ENCODE data around the gene EVC2.

The EVC2 gene

DNA sequence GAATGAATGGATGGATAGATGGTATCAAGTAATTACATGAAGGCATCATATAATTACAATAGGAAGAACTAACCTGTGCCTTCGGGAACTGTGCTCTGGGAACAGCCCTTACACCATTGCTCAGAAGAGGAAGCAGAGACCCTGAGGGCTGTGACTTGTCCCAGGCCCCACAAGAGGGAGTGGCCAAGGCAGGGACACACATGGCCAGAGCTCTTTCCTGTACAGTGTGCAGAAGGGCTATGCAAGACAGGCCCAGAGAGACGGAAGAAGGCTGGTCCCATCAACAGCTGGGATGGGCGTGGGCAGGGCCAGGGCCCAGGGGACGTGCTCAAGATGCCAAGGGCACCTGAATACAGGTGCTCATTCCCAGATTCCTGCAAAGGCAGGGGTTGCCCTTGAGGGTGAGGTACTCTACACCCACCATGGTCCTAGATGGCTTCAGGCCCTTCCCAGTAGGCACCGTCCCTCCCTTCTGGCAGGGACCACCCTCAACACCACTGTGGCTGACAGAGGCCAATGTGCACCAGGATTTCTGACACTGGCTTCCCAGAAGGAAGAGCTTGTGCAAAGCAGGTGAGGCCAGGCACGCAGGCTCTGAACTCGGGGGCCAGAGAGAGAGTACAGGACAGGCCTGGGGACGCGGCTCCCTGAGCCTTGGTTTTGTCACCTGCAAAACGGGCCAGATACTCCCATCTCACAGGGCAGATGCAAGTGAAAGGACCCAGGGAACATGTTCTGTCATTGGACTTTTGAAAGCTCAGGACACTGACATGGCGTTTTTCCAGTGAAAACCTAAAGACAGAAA, 1.7 kb downstream of the EVC2 start:
- peaks cover 4 to 48% (median 16%) of the 10 kb centered on the region in 5 experiments for H3K27me3 ChIP-seq (replicated peaks in 2 of 5; ENCODE audit: control insufficient read depth in 4 of 5, insufficient read depth in 5 of 5, low read length in 4 of 5)
- H3K4me3 ChIP-seq (ENCODE audit: control insufficient read depth in 1 of 7, extremely low read depth in 1 of 7, insufficient read depth in 4 of 7, low read depth in 2 of 7, low read length in 6 of 7) = no peak overlapping the region
- POLR2A ChIA-PET = no interaction called here
- H3K27ac ChIP-seq (ENCODE audit: insufficient read depth in 1 of 2, low read depth in 1 of 2, low read length in 2 of 2, poor library complexity in 1 of 2, severe bottlenecking in 2 of 2) = no peak overlapping the region
- 98% methylated on average over 10 of the region's 11 CpGs for WGBS (ENCODE audit: insufficient coverage)
- H3K36me3 ChIP-seq (ENCODE audit: control insufficient read depth in 4 of 4, insufficient read depth in 4 of 4, low read length in 3 of 4) = peaks cover 0 to 4% (median under 1%) of the 10 kb centered on the region in 4 experiments
- CTCF ChIA-PET = interaction anchor here (1.5 kb wide), 1 partner anchor 78 kb away, joined by 3 read pairs; no protein-coding TSS in a partner anchor
- peaks cover 0 to 32% (median 19%) of the 10 kb centered on the region in 4 experiments for H3K4me1 ChIP-seq (ENCODE audit: control extremely low read depth in 1 of 4, control insufficient read depth in 4 of 4, insufficient read depth in 4 of 4, low read length in 3 of 4)
- peaks cover 0 to 8% (median 0%) of the 10 kb centered on the region in 5 experiments for H3K9me3 ChIP-seq (ENCODE audit: control extremely low read depth in 1 of 5, control insufficient read depth in 4 of 5, insufficient read depth in 2 of 5, low read depth in 1 of 5, low read length in 4 of 5)
- peak in 1 of 3 donors; percentile 14 for DNase-seq

DNA sequence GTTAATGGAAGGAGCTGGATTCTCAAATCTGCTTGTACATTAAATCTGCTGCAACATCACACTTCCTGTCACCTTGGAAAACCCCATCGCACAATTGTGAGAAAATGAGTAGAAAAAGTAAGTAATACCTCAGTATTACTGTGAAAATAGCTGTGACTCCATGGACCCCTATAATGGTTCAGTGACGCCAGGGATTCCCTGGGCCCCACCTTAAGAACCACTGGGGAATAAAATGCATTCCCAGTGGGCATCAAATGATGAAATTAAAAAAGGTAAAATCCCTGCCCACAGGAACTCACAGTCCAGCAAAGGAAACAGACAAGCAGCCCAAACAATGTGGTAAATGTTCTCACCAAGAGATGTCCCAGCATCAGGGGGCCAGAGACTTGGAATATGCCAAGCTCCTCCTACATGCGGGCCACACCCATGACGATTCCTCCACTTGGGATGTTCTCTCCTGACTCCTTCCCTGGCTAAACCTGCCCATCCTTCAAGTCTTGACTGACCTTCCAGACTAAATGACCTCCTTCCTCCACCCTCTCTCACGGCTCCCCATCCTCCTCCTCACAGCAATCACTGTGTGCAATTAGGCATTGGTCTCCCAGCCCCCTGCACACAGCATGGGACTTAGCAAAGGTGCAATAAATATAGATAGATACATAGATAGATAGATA, 2.6 kb downstream of the EVC2 start:
- 78% methylated on average over 3 of the region's 5 CpGs for WGBS (ENCODE audit: insufficient coverage)
- CTCF ChIA-PET = no interaction called here
- Histone ChIP-seq H3K4me3 (ENCODE audit: control insufficient read depth in 1 of 7, extremely low read depth in 1 of 7, insufficient read depth in 4 of 7, low read depth in 2 of 7, low read length in 6 of 7) (no peak overlapping the region), H3K36me3 (ENCODE audit: control insufficient read depth in 4 of 4, insufficient read depth in 4 of 4, low read length in 3 of 4) (peaks cover 0 to 4% (median under 1%) of the 10 kb centered on the region in 4 experiments), H3K4me1 (ENCODE audit: control extremely low read depth in 1 of 4, control insufficient read depth in 4 of 4, insufficient read depth in 4 of 4, low read length in 3 of 4) (peaks cover 0 to 25% (median 13%) of the 10 kb centered on the region in 4 experiments), H3K27me3 (replicated peaks in 2 of 5; ENCODE audit: control insufficient read depth in 4 of 5, insufficient read depth in 5 of 5, low read length in 4 of 5) (peaks cover 4 to 39% (median 15%) of the 10 kb centered on the region in 5 experiments), H3K9me3 (ENCODE audit: control extremely low read depth in 1 of 5, control insufficient read depth in 4 of 5, insufficient read depth in 2 of 5, low read depth in 1 of 5, low read length in 4 of 5) (peaks cover 0 to 12% (median 0%) of the 10 kb centered on the region in 5 experiments), H3K27ac (ENCODE audit: insufficient read depth in 1 of 2, low read depth in 1 of 2, low read length in 2 of 2, poor library complexity in 1 of 2, severe bottlenecking in 2 of 2) (no peak overlapping the region)
- POLR2A ChIA-PET = no interaction called here
- peak; percentile 43 to 67 (median 50) for DNase-seq

DNA sequence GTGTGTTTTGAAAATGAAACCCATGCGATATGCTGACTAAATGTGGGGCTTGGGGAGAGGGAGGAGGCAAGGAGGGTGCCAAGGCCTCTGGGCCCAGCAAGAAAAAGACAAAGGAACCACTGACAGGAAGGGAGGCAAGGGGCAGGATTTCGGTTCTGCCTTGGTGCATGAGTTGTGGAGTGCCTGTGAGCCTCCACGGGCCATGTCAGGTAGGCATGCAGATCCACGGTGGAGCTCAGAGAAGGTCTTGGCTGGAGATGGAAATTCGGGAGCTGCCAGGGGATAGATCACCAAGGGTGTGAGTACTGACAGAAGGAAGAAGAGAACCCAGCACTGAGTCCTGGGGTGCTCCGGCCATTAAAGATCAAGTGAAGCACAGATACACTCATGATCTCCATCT, 4.1 kb downstream of the EVC2 start:
- Histone ChIP-seq H3K4me1 (ENCODE audit: control extremely low read depth in 1 of 4, control insufficient read depth in 4 of 4, insufficient read depth in 4 of 4, low read length in 3 of 4) (peaks cover 0 to 20% (median 11%) of the 10 kb centered on the region in 4 experiments), H3K4me3 (ENCODE audit: control insufficient read depth in 1 of 7, extremely low read depth in 1 of 7, insufficient read depth in 4 of 7, low read depth in 2 of 7, low read length in 6 of 7) (no peak overlapping the region), H3K27ac (ENCODE audit: insufficient read depth in 1 of 2, low read depth in 1 of 2, low read length in 2 of 2, poor library complexity in 1 of 2, severe bottlenecking in 2 of 2) (no peak overlapping the region), H3K36me3 (ENCODE audit: control insufficient read depth in 4 of 4, insufficient read depth in 4 of 4, low read length in 3 of 4) (peaks cover 0 to 4% (median under 1%) of the 10 kb centered on the region in 4 experiments), H3K9me3 (ENCODE audit: control extremely low read depth in 1 of 5, control insufficient read depth in 4 of 5, insufficient read depth in 2 of 5, low read depth in 1 of 5, low read length in 4 of 5) (peaks cover 0 to 12% (median 0%) of the 10 kb centered on the region in 5 experiments), H3K27me3 (replicated peaks in 2 of 5; ENCODE audit: control insufficient read depth in 4 of 5, insufficient read depth in 5 of 5, low read length in 4 of 5) (peaks cover 0 to 29% (median 10%) of the 10 kb centered on the region in 5 experiments)
- no peak for DNase-seq
- WGBS (ENCODE audit: insufficient coverage) = 91% methylated on average over 4 of the region's 6 CpGs
- ChIA-PET POLR2A (no interaction called here), CTCF (no interaction called here)

DNA sequence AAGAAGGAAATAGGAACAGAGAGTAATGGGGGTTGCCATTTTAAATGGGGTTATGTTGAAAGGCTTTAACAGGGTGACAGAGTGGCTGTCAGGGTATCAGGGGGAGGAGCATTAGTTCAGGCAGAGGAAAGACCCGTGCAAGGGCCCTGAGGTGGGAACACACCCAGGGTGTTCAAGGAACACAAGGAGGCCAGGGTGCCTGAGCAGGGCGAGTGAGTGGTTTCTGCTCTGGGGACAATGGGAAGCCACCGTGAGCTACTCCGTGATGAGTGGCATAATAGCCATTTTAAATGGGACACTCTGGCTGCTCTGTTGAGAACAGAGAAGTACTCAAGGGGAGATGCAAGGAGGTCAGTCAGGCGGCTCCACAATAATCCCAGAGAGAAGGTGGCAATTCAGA, 4.5 kb downstream of the EVC2 start:
- ChIA-PET CTCF (no interaction called here), POLR2A (no interaction called here)
- 94% methylated on average over 5 of the region's 5 CpGs for WGBS (ENCODE audit: insufficient coverage)
- Histone ChIP-seq H3K36me3 (ENCODE audit: control insufficient read depth in 4 of 4, insufficient read depth in 4 of 4, low read length in 3 of 4) (peaks cover 0 to 4% (median under 1%) of the 10 kb centered on the region in 4 experiments), H3K27me3 (replicated peaks in 2 of 5; ENCODE audit: control insufficient read depth in 4 of 5, insufficient read depth in 5 of 5, low read length in 4 of 5) (peaks cover 0 to 24% (median 10%) of the 10 kb centered on the region in 5 experiments), H3K27ac (ENCODE audit: insufficient read depth in 1 of 2, low read depth in 1 of 2, low read length in 2 of 2, poor library complexity in 1 of 2, severe bottlenecking in 2 of 2) (no peak overlapping the region), H3K4me3 (ENCODE audit: control insufficient read depth in 1 of 7, extremely low read depth in 1 of 7, insufficient read depth in 4 of 7, low read depth in 2 of 7, low read length in 6 of 7) (no peak overlapping the region), H3K9me3 (ENCODE audit: control extremely low read depth in 1 of 5, control insufficient read depth in 4 of 5, insufficient read depth in 2 of 5, low read depth in 1 of 5, low read length in 4 of 5) (peaks cover 0 to 12% (median 0%) of the 10 kb centered on the region in 5 experiments), H3K4me1 (ENCODE audit: control extremely low read depth in 1 of 4, control insufficient read depth in 4 of 4, insufficient read depth in 4 of 4, low read length in 3 of 4) (peaks cover 0 to 19% (median 11%) of the 10 kb centered on the region in 4 experiments)
- no peak for DNase-seq

GRCh38 chr4:5701971-5702370, 6.4 kb downstream of the EVC2 start:
- Histone ChIP-seq H3K36me3 (ENCODE audit: control insufficient read depth in 4 of 4, insufficient read depth in 4 of 4, low read length in 3 of 4) (peaks cover 0 to 4% (median under 1%) of the 10 kb centered on the region in 4 experiments), H3K4me1 (ENCODE audit: control extremely low read depth in 1 of 4, control insufficient read depth in 4 of 4, insufficient read depth in 4 of 4, low read length in 3 of 4) (peaks cover 0 to under 1% (median 0%) of the 10 kb centered on the region in 4 experiments), H3K27me3 (replicated peaks in 2 of 5; ENCODE audit: control insufficient read depth in 4 of 5, insufficient read depth in 5 of 5, low read length in 4 of 5) (peaks cover 0 to 6% (median 2%) of the 10 kb centered on the region in 5 experiments), H3K27ac (ENCODE audit: insufficient read depth in 1 of 2, low read depth in 1 of 2, low read length in 2 of 2, poor library complexity in 1 of 2, severe bottlenecking in 2 of 2) (no peak overlapping the region), H3K9me3 (ENCODE audit: control extremely low read depth in 1 of 5, control insufficient read depth in 4 of 5, insufficient read depth in 2 of 5, low read depth in 1 of 5, low read length in 4 of 5) (peaks cover 0 to 12% (median 0%) of the 10 kb centered on the region in 5 experiments), H3K4me3 (ENCODE audit: control insufficient read depth in 1 of 7, extremely low read depth in 1 of 7, insufficient read depth in 4 of 7, low read depth in 2 of 7, low read length in 6 of 7) (no peak overlapping the region)
- no peak for DNase-seq
- CTCF ChIA-PET = no interaction called here
- WGBS (ENCODE audit: insufficient coverage) = 98% methylated on average over 8 of the region's 8 CpGs
- POLR2A ChIA-PET = no interaction called here

DNA sequence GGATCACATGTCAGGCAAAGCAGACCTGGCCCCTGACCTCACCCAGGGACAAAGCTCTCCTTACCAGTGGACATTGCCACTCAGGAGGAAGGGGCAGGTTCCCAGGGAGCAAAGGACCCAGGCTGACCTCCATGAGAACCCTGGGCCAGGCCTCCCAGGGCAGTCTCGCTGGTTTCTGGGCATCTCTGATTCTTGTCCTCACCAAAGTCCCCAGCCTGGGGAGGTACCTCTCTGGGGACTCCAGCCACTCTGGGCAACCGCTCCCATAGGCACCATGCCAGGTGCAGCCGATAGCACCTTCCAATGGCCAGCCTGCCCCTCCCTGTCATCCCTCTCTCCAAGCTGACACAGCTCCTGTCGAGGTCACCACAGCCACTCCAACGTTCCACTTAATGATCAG, 7.9 kb downstream of the EVC2 start:
- DNase-seq = no peak
- ChIA-PET CTCF (no interaction called here), POLR2A (no interaction called here)
- H3K4me1 ChIP-seq (ENCODE audit: control extremely low read depth in 1 of 4, control insufficient read depth in 4 of 4, insufficient read depth in 4 of 4, low read length in 3 of 4) = no peaks in the 10 kb centered on the region
- H3K9me3 ChIP-seq (ENCODE audit: control extremely low read depth in 1 of 5, control insufficient read depth in 4 of 5, insufficient read depth in 2 of 5, low read depth in 1 of 5, low read length in 4 of 5) = peaks cover 0 to 12% (median 0%) of the 10 kb centered on the region in 5 experiments
- peaks cover 0 to 6% (median 2%) of the 10 kb centered on the region in 4 experiments for H3K36me3 ChIP-seq (ENCODE audit: control insufficient read depth in 4 of 4, insufficient read depth in 4 of 4, low read length in 3 of 4)
- H3K27me3 ChIP-seq (replicated peaks in 2 of 5; ENCODE audit: control insufficient read depth in 4 of 5, insufficient read depth in 5 of 5, low read length in 4 of 5) = no peaks in the 10 kb centered on the region
- no peak overlapping the region for H3K27ac ChIP-seq (ENCODE audit: insufficient read depth in 1 of 2, low read depth in 1 of 2, low read length in 2 of 2, poor library complexity in 1 of 2, severe bottlenecking in 2 of 2)
- no peak overlapping the region for H3K4me3 ChIP-seq (ENCODE audit: control insufficient read depth in 1 of 7, extremely low read depth in 1 of 7, insufficient read depth in 4 of 7, low read depth in 2 of 7, low read length in 6 of 7)
- 90% methylated on average over 5 of the region's 5 CpGs for WGBS (ENCODE audit: insufficient coverage)

- H3K27me3 ChIP-seq (replicated peaks in 2 of 5; ENCODE audit: control insufficient read depth in 4 of 5, insufficient read depth in 5 of 5, low read length in 4 of 5) = no peaks in the 10 kb centered on the region
- H3K36me3 ChIP-seq (ENCODE audit: control insufficient read depth in 4 of 4, insufficient read depth in 4 of 4, low read length in 3 of 4) = peaks cover 0 to 15% (median 0%) of the 10 kb centered on the region in 4 experiments
- H3K4me1 ChIP-seq (ENCODE audit: control extremely low read depth in 1 of 4, control insufficient read depth in 4 of 4, insufficient read depth in 4 of 4, low read length in 3 of 4) = no peaks in the 10 kb centered on the region
- no peak overlapping the region for H3K4me3 ChIP-seq (ENCODE audit: control insufficient read depth in 1 of 7, extremely low read depth in 1 of 7, insufficient read depth in 4 of 7, low read depth in 2 of 7, low read length in 6 of 7)
- WGBS (ENCODE audit: insufficient coverage) = 98% methylated on average over 9 of the region's 11 CpGs
- H3K9me3 ChIP-seq (ENCODE audit: control extremely low read depth in 1 of 5, control insufficient read depth in 4 of 5, insufficient read depth in 2 of 5, low read depth in 1 of 5, low read length in 4 of 5) = peaks cover 0 to 4% (median 0%) of the 10 kb centered on the region in 5 experiments
- ChIA-PET POLR2A (no interaction called here), CTCF (no interaction called here)
- no peak overlapping the region for H3K27ac ChIP-seq (ENCODE audit: insufficient read depth in 1 of 2, low read depth in 1 of 2, low read length in 2 of 2, poor library complexity in 1 of 2, severe bottlenecking in 2 of 2)
- DNase-seq = no peak
Observed at GRCh38 chr4:5696341-5696740, 12.0 kb downstream of the EVC2 start.
